Tibial nerve (tissue), 4 donors: ENCODE data around the gene AUTS2. TPM values are rescaled to one million over a fixed set of nuclear protein-coding genes. Genes with fewer than 3 reads are reported as not detected.

ENCODE experiments used
- DNase-seq, 2 donors: peaks; one replicate each; pipeline ENCODE4 v3.0.0-alpha.2; 2019; ENCODE audit warnings: low spot score in 2 of 2
- H3K27ac ChIP-seq, 4 donors: fragments of 200-600 bp; sonication (generic) in 3 of 4; one replicate each; pipeline ENCODE4 v1.5.1; 2017 to 2019; ENCODE audit warnings: mild to moderate bottlenecking in 1 of 4
- H3K27me3 ChIP-seq, 2 donors: fragments of 200-600 bp; sonication (generic) in 1 of 2; one replicate each; pipeline versions ENCODE4 v1.5.1 to v1.6.0; 2017 to 2019
- H3K36me3 ChIP-seq, 3 donors: fragments of 200-600 bp; sonication (generic); one replicate each; pipeline ENCODE4 v1.5.1; 2018 to 2019
- H3K4me1 ChIP-seq, 4 donors: fragments of 200-600 bp; sonication (generic) in 3 of 4; one replicate each; pipeline ENCODE4 v1.5.1; 2017 to 2019
- H3K4me3 ChIP-seq, 4 donors: fragments of 200-600 bp; sonication (generic) in 3 of 4; one replicate each; pipeline ENCODE4 v1.5.1; 2017 to 2019; ENCODE audit warnings: mild to moderate bottlenecking in 1 of 4, moderate library complexity in 1 of 4
- H3K9me3 ChIP-seq, 4 donors: fragments of 200-600 bp; sonication (generic) in 3 of 4; one replicate each; pipeline ENCODE4 v1.5.1; 2017 to 2019
- CTCF ChIP-seq, 5 experiments: fragments of 200-600 bp in 3 of 5; fragments of 450-650 bp in 2 of 5; sonication (generic) in 3 of 5; IDR thresholded peaks; one replicate each; pipeline ENCODE4 v1.5.1; 2016 to 2019; ENCODE audit warnings: antibody characterized with exemption in 5 of 5, mild to moderate bottlenecking in 3 of 5, moderate library complexity in 2 of 5
- EP300 ChIP-seq, 2 donors: sonication (generic); formaldehyde crosslinking; IDR thresholded peaks; one replicate each; pipeline ENCODE4 v1.6.1; 2017; ENCODE audit warnings: antibody characterized with exemption in 2 of 2, mild to moderate bottlenecking in 1 of 2
- POLR2A ChIP-seq, 2 donors: fragments of 450-650 bp; IDR thresholded peaks; one replicate each; pipeline ENCODE4 v1.6.1; 2017; ENCODE audit warnings: antibody characterized with exemption in 2 of 2, mild to moderate bottlenecking in 2 of 2, moderate library complexity in 2 of 2
- WGBS, 2 donors: methylation state at CpG; one replicate each; pipeline ENCODE4 v1.1.5; 2018; 5-methylcytosine and 5-hydroxymethylcytosine counted together
- total RNA-seq, 4 donors: library from RNA; depleted of rRNA; stranded (reverse); fragments of >200 nt; gene quantifications; one replicate each; pipeline ENCODE4 v1.1.0, GENCODE V29; 2016

Gene AUTS2
- total RNA-seq, 4 donors from 2014 or later: 56.6 to 87.9 (median 71.6) TPM

DNA sequence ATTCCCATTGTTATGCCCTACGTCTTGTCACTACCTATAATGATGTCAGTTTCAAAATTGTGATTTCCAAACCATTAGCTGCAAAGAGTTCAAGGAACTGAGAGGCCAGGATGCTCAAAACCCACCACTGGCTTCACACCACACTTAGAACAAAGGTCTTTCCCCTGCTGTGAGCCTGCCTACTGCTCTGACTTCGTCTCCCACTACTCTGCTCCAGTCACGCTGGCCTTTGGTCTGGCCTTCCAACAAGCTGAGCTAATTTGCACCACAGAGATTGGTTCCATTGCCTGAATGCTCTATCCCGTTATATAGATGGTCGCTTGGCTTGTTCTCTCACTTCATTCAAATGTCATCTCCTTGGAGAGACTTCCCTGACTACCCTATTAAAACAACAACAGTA is 961.5 kb downstream of the AUTS2 start:
- Histone ChIP-seq H3K36me3 (no peaks in the 10 kb centered on the region), H3K9me3 (peaks cover 0 to 4% (median 0%) of the 10 kb centered on the region in 4 donors), H3K27me3 (no peaks in the 10 kb centered on the region), H3K4me3 (no peak overlapping the region), H3K27ac (no peak overlapping the region), H3K4me1 (no peaks in the 10 kb centered on the region)
- TF ChIP-seq EP300 (IDR thresholded peaks at IDR 0.05) (no peak), POLR2A (IDR thresholded peaks at IDR 0.05) (no peak), CTCF (IDR thresholded peaks at IDR 0.05) (no peak)
- no peak for DNase-seq
- 95 to 97% methylated on average over 5 of the region's 5 CpGs for WGBS, 2 donors

GRCh38 chr7:70563960-70564359 is 965.7 kb downstream of the AUTS2 start:
- peaks cover 0 to under 1% (median 0%) of the 10 kb centered on the region in 4 donors for H3K9me3 ChIP-seq
- no peak overlapping the region for H3K27ac ChIP-seq
- H3K4me1 ChIP-seq: peaks cover 0 to 16% (median 0%) of the 10 kb centered on the region in 4 donors
- WGBS, 2 donors: 69 to 76% methylated on average over 2 of the region's 2 CpGs
- no peaks in the 10 kb centered on the region for H3K27me3 ChIP-seq
- no peak for DNase-seq
- no peak for TF ChIP-seq CTCF (IDR thresholded peaks at IDR 0.05)
- no peak for TF ChIP-seq EP300 (IDR thresholded peaks at IDR 0.05)
- no peak for TF ChIP-seq POLR2A (IDR thresholded peaks at IDR 0.05)
- peaks cover 0 to 6% (median 0%) of the 10 kb centered on the region in 3 donors for H3K36me3 ChIP-seq
- no peak overlapping the region for H3K4me3 ChIP-seq

DNA sequence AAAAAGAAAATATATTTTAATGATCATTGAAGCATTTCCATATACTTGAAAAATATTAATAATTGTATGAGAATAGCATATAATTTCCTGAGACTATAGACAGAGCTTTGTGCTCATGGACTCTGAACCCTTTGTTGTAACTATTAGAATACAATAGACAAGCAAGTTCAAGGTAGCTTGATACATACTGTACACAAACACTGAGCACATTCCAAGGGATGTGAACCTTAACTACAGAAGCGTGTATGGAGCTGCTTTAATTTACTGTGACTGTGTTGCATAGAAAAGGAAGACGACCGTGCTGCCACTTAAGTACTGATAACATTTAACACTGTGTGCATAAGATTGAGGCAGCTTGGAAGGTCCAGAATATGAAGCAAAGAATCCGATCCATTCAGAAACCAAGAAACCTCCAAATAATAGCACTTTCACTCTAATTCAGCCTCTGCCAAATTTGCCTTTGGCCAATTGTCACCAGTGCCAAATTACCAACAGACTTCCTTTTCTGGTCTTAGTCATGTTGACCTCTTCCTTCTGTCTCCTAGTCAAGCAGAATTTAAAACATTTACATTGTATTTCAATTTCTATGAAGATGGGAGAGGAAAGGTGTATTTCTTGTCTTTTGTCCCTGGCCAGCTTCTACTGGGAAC is 967.6 kb downstream of the AUTS2 start:
- WGBS, 2 donors: 45 to 48% methylated on average over 4 of the region's 4 CpGs
- TF ChIP-seq POLR2A (IDR thresholded peaks at IDR 0.05): no peak

DNA sequence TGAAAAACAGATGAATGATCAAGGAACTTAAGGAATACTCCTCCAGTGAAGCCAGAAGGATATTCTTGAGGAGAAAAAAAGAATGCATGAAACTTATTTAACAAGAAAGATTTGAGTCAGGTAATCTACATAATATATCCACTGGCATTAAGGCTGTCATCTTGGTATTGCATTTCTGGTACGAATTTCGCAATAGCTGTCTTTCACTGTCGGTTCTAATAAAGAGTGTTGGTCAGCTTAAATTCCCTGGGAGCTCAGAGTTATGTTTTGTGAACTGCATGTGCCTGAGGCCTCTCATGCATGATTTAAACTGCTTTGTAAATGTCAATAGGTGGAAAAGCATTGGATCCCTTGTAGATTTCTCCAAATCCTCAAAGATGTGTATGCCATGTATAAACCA is 968.4 kb downstream of the AUTS2 start:
- H3K9me3 ChIP-seq: no peaks in the 10 kb centered on the region
- no peak for TF ChIP-seq EP300 (IDR thresholded peaks at IDR 0.05)
- no peak for TF ChIP-seq CTCF (IDR thresholded peaks at IDR 0.05)
- TF ChIP-seq POLR2A (IDR thresholded peaks at IDR 0.05): no peak
- H3K4me3 ChIP-seq: no peak overlapping the region
- no peak for DNase-seq
- no peaks in the 10 kb centered on the region for H3K27me3 ChIP-seq
- peaks cover 0 to 16% (median 0%) of the 10 kb centered on the region in 4 donors for H3K4me1 ChIP-seq
- H3K27ac ChIP-seq: no peak overlapping the region
- 65 to 71% methylated on average over 3 of the region's 3 CpGs for WGBS, 2 donors
- H3K36me3 ChIP-seq: peaks cover 0 to 9% (median 0%) of the 10 kb centered on the region in 3 donors

More for the DNA sequence above, 967.6 kb downstream of the AUTS2 start:
- no peaks in the 10 kb centered on the region for H3K9me3 ChIP-seq
- no peak overlapping the region for H3K27ac ChIP-seq
- peaks cover 0 to 9% (median 0%) of the 10 kb centered on the region in 3 donors for H3K36me3 ChIP-seq
- H3K4me3 ChIP-seq: no peak overlapping the region
- no peaks in the 10 kb centered on the region for H3K27me3 ChIP-seq
- no peak for DNase-seq
- H3K4me1 ChIP-seq: peaks cover 0 to 16% (median 0%) of the 10 kb centered on the region in 4 donors

DNA sequence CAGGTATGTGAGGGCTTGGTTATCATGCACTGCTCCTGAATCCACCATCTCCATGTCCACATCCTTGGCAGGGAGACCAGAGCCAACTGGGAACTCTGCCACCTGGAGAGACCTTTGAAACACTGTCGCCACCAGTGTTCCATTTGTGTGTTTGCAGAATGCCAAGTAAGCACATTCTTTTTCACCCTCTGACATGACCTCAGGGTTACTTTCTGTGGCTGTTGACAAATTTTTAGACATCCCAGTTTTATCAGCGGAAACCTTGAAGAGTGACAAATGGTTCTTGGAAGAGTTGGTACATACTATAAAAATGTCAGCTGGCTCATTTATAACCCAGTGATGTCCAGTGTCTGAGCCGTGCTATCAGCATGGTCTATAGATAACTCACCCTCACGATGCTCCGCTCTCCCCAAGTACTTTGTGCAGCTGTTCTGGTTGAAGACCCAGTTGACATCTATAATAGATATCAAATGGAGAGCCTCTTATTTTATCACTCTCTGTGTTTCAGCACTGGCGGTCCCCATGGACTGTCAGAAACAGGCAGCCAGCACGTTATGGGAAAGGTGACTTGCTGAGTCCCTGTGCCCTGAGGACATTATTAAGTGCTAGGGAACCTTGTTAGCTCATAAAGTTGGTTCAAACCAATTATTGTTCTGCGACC is 970.5 kb downstream of the AUTS2 start:
- Histone ChIP-seq H3K4me3 (no peak overlapping the region), H3K36me3 (peaks cover 0 to 9% (median 0%) of the 10 kb centered on the region in 3 donors), H3K4me1 (peaks cover 0 to 16% (median 0%) of the 10 kb centered on the region in 4 donors), H3K27ac (no peak overlapping the region), H3K27me3 (no peaks in the 10 kb centered on the region), H3K9me3 (no peaks in the 10 kb centered on the region)
- WGBS, 2 donors: 85 to 93% methylated on average over 8 of the region's 8 CpGs
- no peak for DNase-seq
- TF ChIP-seq EP300 (IDR thresholded peaks at IDR 0.05) (no peak), CTCF (IDR thresholded peaks at IDR 0.05) (no peak), POLR2A (IDR thresholded peaks at IDR 0.05) (no peak)
